Activated CD8-positive, alpha-beta memory T cell treated with anti-CD3 and anti-CD28 coated beads for 24 hours (primary cell): ENCODE data around the gene CES2.

Experiments
- DNase-seq: peaks from one replicate; pipeline ENCODE4 v3.0.0-alpha.2; 2020

CES2 gene

GRCh38 chr16:66903544-66904427 lies 31.5 kb upstream of the CES2 start:
- DNase-seq: no peak

DNA sequence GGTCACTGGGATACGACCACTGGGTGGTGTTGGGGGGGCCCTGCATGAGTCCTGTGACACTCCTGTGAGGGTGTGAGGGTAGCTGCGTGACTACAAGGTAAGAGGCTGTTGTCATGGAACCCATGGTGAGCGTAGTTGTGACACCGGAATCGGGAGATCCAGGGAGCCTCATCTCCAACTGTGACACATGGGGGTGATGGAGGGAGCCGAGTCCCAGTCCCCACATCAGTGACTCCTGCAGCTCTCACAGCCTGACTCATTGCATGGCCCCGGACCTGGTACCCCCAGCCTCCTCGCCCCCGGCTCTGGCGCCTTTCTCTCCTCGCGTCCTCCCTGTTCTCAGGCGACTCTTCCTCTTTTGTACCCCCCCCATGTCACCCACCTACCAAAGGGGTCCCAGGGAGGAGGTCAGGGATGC lies 30.9 kb upstream of the CES2 start:
- DNase-seq: no peak

- no peak for DNase-seq
These were observed 30.3 kb upstream of the CES2 start for GRCh38 chr16:66904846-66905632.

DNA sequence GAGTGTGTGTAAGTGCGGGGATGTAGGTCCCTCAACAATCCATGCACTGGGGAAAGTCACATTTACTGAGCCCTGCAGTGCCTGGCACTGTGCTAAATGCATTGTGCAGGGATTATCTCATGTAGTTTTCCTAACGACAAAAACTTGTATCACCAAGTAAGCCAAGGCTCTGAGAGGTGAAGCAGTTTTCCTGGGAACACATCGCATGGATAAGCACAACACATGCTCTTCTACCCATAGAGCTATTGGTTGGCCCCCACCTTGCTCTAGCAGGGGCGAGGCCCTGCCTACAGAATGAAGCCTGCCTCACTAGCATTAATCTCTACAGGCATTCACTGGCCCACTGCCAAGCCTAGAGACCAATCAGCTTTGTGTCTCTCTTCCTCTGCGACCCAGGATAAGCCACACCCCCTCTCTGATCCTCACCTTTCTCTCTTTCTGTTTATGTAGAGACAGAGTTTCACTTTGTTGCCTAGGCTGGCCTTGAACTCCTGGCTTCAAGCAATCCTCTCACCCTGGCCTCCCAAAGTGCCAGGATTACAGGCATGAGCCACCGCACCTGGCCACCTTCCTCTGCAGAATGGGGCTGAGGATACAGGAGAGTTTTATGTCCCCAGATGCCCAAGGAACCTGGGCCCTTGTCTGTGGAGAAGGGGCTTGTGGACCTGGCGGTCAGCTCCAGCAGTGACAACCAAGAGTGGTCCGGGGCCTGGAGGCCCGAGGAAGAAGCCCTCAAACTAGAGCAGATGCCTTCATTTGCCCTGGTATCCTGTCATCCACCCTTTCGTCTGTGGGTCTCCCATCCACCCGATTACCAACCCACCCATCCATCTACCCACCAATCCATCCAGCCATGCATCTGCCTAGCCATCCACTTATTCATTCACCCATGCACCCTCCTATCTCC lies 29.4 kb upstream of the CES2 start:
- DNase-seq: no peak

GRCh38 chr16:66906916-66907836 lies 28.1 kb upstream of the CES2 start:
- no peak for DNase-seq

- no peak for DNase-seq
These were observed 27.2 kb upstream of the CES2 start for GRCh38 chr16:66908116-66908515.

DNA sequence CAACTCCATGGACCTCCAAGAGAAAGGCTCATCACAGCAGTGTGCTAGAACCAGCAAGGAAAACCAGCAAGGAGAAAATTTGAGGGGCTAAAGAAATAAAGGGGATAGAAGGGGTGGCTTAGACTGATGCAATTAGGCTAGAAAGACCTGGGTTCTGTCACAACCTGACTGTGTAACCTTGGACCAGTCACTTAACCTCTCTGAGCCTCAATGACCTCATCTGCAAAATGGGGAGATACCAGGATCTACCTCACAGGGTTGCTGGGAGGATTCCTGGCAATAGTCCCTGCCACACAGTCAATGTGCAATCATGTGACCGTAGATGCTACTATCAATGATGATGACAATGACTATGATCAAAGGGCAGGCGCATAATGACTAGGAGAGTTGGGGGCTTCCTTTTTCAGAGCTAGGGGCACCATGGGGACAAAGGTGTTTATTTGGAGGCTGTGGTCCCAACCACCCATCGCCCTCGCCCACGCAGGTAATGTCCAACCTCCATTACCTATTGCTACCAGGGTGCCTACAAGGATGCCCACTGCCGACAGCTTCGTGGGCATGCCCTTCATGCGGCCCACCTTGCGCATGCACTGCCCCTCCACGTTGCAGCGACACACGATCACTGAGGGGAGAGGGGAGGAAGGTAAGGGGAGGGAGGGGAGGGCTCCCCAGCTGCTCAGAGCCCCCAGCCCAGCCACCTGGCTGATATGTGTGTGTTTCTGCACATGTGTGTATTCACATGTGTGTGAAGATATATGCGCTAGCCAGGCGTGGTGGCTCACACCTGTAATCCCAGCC lies 26.4 kb upstream of the CES2 start:
- DNase-seq: no peak

GRCh38 chr16:66910175-66910940 lies 25.0 kb upstream of the CES2 start:
- no peak for DNase-seq

- DNase-seq: no peak
These were observed 24.2 kb upstream of the CES2 start for GRCh38 chr16:66911112-66911511.

DNA sequence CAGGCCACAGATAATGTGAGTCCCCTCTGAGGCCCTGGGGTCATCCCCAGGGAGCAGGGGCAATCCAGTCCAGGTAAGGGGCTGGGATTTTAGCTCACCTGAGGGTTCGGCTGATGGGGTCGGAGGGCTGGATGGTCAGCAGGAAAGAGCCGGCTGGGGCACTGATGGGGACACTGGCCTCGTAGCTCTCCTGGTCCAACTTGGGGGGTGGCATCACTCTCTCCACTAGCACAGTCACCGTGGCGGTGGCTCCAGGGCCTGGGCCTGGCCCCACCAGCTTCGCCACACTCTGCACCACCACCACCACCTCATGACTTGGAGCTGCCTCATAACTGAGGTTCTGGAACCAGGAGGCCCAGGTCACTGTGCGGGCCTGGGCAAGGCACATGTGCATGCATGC lies 23.5 kb upstream of the CES2 start:
- no peak for DNase-seq

DNA sequence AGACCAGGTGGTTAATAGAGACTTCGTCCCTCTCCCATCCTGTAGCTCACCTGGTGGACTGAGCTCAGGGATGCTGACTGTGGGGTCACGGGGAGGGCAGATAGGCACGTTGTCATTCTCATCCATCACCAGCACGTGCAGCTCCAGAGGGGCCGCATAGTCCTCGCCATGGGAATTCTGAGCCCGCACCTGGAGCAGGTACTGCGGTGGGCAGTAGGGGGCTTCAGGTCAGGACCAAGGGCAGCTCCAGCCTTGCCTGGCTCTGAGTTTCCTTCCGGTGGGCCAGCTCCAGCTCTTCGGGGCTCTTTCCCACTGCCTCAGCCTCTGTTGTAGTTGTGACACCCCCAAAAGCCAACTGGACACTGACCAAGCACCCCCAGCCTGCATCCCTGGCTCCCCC lies 22.2 kb upstream of the CES2 start:
- no peak for DNase-seq

- DNase-seq: no peak
These were observed 21.6 kb upstream of the CES2 start for GRCh38 chr16:66913711-66914110.

DNA sequence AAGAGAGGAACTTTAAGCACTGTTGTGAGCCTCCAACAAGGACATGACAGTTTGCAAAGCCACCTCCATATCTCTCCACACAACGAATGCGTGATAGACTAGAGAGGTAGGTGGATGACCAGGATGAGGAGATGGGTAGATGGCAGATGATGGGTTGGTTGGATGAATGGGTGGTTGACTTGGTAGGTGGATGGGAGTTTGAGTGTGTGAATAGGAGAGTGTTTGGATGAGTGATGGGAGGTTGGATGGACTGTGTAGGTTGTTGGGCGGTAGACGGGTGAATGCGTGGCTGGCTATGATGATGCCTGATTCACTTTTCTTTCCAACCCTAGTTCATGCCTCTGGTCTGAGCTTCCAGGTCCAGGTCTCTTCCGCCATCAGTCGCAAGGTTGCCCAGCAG lies 20.8 kb upstream of the CES2 start:
- DNase-seq: no peak

GRCh38 chr16:66915041-66915440 lies 20.3 kb upstream of the CES2 start:
- DNase-seq: no peak

DNA sequence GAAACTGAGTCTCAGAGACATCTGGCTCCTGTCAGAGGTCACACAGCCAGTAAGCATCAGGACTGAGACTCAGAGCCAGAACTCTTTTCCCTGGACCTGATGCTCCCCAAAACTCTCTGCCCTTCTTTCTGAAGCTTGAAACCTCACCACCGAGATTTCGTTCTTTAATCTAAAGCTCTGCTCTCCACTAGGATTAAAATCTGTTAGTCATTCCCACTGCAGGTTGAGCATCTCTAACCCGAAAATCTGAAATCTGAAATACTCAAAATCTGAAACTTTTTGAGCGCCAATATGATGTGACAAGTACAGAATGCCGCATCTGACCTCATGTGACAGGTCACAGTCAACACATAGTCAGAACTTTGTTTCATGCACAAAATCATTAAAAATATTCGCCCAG lies 18.8 kb upstream of the CES2 start:
- DNase-seq: no peak

- DNase-seq: no peak
These were observed 17.6 kb upstream of the CES2 start for GRCh38 chr16:66917741-66918140.

DNA sequence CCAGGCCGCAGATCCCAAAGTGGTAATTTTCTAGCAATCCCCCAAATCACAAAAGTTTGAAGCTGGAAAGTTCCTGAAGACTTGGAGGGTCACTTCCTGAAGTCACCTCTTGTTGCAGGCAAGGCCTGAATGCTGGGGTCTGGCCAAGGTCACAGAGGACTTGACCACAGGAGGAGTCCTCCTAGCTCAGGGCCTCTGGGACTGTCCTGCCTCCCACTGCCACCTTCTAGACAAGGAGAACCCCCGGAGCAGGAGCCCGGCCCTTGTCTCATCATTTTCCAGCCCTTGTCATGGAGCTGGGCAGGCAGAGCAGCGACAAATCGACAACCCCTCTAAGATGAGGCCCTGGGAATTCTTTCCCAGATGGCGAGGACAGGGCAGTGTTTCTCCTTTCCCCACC lies 17.0 kb upstream of the CES2 start:
- no peak for DNase-seq

- DNase-seq: no peak
These were observed 16.3 kb upstream of the CES2 start, which contains the start of gene CDH16 for GRCh38 chr16:66918803-66919568. Gene CDH16 (minus strand): TSS chr16:66918885. CDS start chr16:66918065, 820 bp downstream.

DNA sequence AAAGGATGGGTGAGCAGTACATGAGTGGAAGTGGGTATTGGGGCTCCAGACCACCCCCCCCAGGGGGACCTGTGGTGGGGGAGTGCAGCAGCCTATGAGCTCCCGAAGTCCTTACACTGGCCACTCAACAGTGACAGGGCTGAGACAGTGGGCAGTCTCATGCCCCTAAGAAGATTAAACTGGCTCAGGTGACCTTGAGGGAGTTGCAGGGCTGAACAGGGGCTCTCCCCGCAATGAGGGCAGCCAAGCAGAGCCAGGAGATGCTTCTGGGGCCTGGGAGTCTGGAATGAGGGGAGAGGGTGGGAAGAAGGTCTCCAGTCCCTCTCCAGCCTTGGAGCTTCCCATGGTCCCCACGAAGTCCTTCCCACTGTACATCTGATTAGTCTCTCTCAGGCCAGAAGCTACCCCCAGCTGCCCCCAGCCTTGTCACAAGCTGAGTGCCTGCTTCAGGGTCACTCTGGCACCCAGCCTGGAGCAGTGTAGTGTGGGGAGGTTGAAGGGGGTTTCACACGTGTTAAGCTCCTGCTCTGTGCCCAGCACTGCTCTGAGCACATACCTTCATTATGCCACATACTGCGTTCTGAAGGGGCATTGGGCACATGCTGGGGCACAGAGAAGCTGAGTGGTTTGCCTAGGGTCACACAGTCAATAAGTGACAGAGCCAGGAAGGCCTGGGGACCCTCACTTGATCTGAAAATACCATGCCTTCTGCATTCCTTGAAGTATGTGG lies 15.6 kb upstream of the CES2 start:
- no peak for DNase-seq
